GM21619 (cell line): ENCODE results near the gene VWA3A.

Experiments used
- ATAC-seq: cut with Tn5 transposase; IDR thresholded peaks from one replicate; pipeline ENCODE4 v1.9.1; 2021; ENCODE audit not compliant: unreplicated experiment

VWA3A gene

GRCh38 chr16:22198547-22199293 lies 106.4 kb downstream of the VWA3A start:
- ATAC-seq = no peak

GRCh38 chr16:22202261-22202637 lies 109.9 kb downstream of the VWA3A start:
- no peak for ATAC-seq

DNA sequence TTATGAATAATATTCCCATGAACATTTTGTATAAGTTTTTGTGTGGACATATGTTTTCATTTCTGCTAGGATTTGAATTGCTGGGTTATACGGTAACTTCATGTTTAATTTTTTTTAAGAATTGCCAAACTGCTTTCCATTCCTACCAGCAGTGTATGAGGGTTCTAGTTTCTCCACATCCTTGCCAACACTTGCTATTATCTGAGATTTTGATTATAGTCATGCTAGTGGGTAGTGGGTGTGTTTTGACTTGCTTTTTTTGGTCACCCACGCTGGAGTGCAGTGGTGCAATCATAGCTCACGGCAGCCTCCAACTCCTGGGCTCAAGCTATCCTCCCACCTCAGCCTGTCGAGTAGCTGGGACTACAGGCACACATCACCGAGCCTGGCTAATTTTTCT lies 110.8 kb downstream of the VWA3A start:
- no peak for ATAC-seq

DNA sequence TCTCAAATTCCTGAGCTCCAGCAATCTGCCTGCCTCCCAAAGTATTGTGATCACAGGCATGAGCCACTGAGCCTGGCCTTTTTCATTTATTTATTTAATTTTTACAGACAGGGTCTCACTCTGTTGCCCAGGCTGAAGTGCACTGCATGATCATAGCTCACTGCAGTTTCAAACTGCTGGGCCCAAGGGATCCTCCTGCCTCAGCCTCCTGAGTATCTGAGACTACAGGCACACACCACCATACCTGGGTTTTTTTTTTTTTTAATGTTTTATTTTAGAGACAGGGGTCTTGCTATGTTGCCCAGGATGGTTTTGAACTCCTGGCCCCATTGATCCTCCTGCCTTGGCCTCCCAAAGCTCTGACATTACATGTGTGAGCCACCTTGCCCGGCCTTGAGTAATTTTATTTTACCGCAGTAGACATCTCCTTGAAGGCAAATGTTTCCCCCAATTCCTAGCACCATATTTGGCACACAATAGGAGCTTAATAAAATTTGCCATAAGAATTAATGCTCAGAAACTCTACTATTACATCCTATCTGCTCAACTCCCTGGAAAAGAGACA lies 111.8 kb downstream of the VWA3A start:
- no peak for ATAC-seq

GRCh38 chr16:22205577-22206012 lies 113.3 kb downstream of the VWA3A start:
- no peak for ATAC-seq

GRCh38 chr16:22206013-22206841 lies 113.9 kb downstream of the VWA3A start, which contains the start of gene EEF2K:
Gene EEF2K (plus strand): TSS chr16:22206278. CDS start chr16:22225730, 19,452 bp downstream.
- ATAC-seq = peak; percentile 82
